ENCODE measurements around the gene PTPRE.

GRCh38 chr10:127978481-127978880 lies 71.6 kb downstream of the PTPRE start:
- TF ChIP-seq, protein P1, sequence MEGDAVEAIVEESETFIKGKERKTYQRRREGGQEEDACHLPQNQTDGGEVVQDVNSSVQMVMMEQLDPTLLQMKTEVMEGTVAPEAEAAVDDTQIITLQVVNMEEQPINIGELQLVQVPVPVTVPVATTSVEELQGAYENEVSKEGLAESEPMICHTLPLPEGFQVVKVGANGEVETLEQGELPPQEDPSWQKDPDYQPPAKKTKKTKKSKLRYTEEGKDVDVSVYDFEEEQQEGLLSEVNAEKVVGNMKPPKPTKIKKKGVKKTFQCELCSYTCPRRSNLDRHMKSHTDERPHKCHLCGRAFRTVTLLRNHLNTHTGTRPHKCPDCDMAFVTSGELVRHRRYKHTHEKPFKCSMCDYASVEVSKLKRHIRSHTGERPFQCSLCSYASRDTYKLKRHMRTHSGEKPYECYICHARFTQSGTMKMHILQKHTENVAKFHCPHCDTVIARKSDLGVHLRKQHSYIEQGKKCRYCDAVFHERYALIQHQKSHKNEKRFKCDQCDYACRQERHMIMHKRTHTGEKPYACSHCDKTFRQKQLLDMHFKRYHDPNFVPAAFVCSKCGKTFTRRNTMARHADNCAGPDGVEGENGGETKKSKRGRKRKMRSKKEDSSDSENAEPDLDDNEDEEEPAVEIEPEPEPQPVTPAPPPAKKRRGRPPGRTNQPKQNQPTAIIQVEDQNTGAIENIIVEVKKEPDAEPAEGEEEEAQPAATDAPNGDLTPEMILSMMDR (IDR thresholded peaks at IDR 0.05; ENCODE audit: insufficient read depth, low read length), result no peak
- TF ChIP-seq POLR2AphosphoS5 (IDR thresholded peaks at IDR 0.05; ENCODE audit: low read depth), result no peak
- TF ChIP-seq, protein P2, sequence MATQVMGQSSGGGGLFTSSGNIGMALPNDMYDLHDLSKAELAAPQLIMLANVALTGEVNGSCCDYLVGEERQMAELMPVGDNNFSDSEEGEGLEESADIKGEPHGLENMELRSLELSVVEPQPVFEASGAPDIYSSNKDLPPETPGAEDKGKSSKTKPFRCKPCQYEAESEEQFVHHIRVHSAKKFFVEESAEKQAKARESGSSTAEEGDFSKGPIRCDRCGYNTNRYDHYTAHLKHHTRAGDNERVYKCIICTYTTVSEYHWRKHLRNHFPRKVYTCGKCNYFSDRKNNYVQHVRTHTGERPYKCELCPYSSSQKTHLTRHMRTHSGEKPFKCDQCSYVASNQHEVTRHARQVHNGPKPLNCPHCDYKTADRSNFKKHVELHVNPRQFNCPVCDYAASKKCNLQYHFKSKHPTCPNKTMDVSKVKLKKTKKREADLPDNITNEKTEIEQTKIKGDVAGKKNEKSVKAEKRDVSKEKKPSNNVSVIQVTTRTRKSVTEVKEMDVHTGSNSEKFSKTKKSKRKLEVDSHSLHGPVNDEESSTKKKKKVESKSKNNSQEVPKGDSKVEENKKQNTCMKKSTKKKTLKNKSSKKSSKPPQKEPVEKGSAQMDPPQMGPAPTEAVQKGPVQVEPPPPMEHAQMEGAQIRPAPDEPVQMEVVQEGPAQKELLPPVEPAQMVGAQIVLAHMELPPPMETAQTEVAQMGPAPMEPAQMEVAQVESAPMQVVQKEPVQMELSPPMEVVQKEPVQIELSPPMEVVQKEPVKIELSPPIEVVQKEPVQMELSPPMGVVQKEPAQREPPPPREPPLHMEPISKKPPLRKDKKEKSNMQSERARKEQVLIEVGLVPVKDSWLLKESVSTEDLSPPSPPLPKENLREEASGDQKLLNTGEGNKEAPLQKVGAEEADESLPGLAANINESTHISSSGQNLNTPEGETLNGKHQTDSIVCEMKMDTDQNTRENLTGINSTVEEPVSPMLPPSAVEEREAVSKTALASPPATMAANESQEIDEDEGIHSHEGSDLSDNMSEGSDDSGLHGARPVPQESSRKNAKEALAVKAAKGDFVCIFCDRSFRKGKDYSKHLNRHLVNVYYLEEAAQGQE (IDR thresholded peaks at IDR 0.05; ENCODE audit: insufficient replicate concordance, low read depth), result no peak

All from HL-60 (cell line).